AG04449 (cell line): ENCODE results near the gene CYFIP2.

Experiments used
- CTCF ChIA-PET: fragments of 350-600 bp; formaldehyde crosslinking; extraction: SDS; loops from one replicate; lab custom pipeline; 2021; ENCODE audit warnings: antibody characterized with exemption; lab: Yijun Ruan, JAX
- POLR2A ChIA-PET: fragments of 400-600, 350-600 bp; formaldehyde crosslinking; extraction: SDS; loops from one replicate; lab custom pipeline; 2020; ENCODE audit warnings: antibody characterized with exemption, inconsistent platforms; lab: Yijun Ruan, JAX
- DNase-seq: peaks from one replicate; pipeline ENCODE4 v3.0.0-alpha.2; 2010; ENCODE audit warnings: low read depth, low spot score
- H3K4me3 ChIP-seq: 2 replicates; pipeline ENCODE4 v1.5.1; 2011; ENCODE audit warnings: low read depth, mild to moderate bottlenecking, control low read depth, low read length
- CTCF ChIP-seq: IDR thresholded peaks from one replicate; pipeline ENCODE4 v1.5.1; 2011; ENCODE audit warnings: mild to moderate bottlenecking, moderate library complexity, low read length, control low read depth, inconsistent platforms; ENCODE audit not compliant: insufficient read depth; ENCODE audit errors: missing control alignments

CYFIP2 gene

GRCh38 chr5:157365732-157366131 is 99.8 kb downstream of the CYFIP2 start:
- DNase-seq, result no peak
- POLR2A ChIA-PET, result no interaction called here
- no peak for TF ChIP-seq CTCF
- CTCF ChIA-PET, result interaction anchor here (0.7 to 9.0 kb wide), 6 partner anchors 12 to 377 kb away, joined by 3 to 169 read pairs (median 7); no protein-coding TSS in a partner anchor
- no peak overlapping the region for H3K4me3 ChIP-seq

GRCh38 chr5:157366741-157367674 is 101.1 kb downstream of the CYFIP2 start:
- peak; percentile 76 for TF ChIP-seq CTCF
- peak; percentile 68 for DNase-seq

GRCh38 chr5:157369507-157369906 is 103.6 kb downstream of the CYFIP2 start:
- no peak overlapping the region for H3K4me3 ChIP-seq
- TF ChIP-seq CTCF, result no peak
- no peak for DNase-seq
- POLR2A ChIA-PET, result interaction anchor here (0.7 to 3.6 kb wide), 2 partner anchors 15 to 27 kb away, joined by 3 to 25 read pairs; no protein-coding TSS in a partner anchor
- CTCF ChIA-PET, result interaction anchor here (0.7 to 7.7 kb wide), 10 partner anchors 10 to 374 kb away, joined by 3 to 172 read pairs (median 4); partner anchors contain the start of gene NIPAL4

More at GRCh38 chr5:157366741-157367674, 101.1 kb downstream of the CYFIP2 start:
- CTCF ChIA-PET, result interaction anchor here (0.7 to 7.7 kb wide), 14 partner anchors 13 to 376 kb away, joined by 3 to 172 read pairs (median 4); partner anchors contain the start of genes LSM11 and NIPAL4
- no peak overlapping the region for H3K4me3 ChIP-seq
- POLR2A ChIA-PET, result interaction anchor here (0.7 kb wide), 1 partner anchor 144 kb away, joined by 3 read pairs; no protein-coding TSS in a partner anchor

- ChIA-PET CTCF (interaction anchor here (0.9 to 7.7 kb wide), 11 partner anchors 11 to 372 kb away, joined by 3 to 172 read pairs (median 4); partner anchors contain the start of gene LSM11), POLR2A (interaction anchor here (0.9 to 3.6 kb wide), 3 partner anchors 14 to 20 kb away, joined by 4 to 25 read pairs (median 6); no protein-coding TSS in a partner anchor)
- DNase-seq, result peak; percentile 53
- H3K4me3 ChIP-seq, result no peak overlapping the region
- no peak for TF ChIP-seq CTCF
Measured at GRCh38 chr5:157370967-157371366, 105.0 kb downstream of the CYFIP2 start.

- ChIA-PET POLR2A (interaction anchor here (0.9 to 3.6 kb wide), 4 partner anchors 13 to 19 kb away, joined by 3 to 25 read pairs (median 5); no protein-coding TSS in a partner anchor), CTCF (interaction anchor here (0.9 to 7.7 kb wide), 13 partner anchors 8 to 347 kb away, joined by 3 to 172 read pairs (median 4); no protein-coding TSS in a partner anchor)
- TF ChIP-seq CTCF, result no peak
- no peak overlapping the region for H3K4me3 ChIP-seq
- DNase-seq, result no peak
Measured at GRCh38 chr5:157371655-157372471, 105.9 kb downstream of the CYFIP2 start.
